Mucosa of gallbladder (tissue), 1 donor: ENCODE results near the gene SYNCRIP. TPM values are rescaled to one million over a fixed set of nuclear protein-coding genes. Genes with fewer than 3 reads are reported as not detected.
"Not testable (repeated sequence)": the region's sequence is repeated elsewhere in the genome, so short reads cannot be mapped to it uniquely, and the experiment has no call there.

Source experiments
- DNase-seq: peaks from one replicate; pipeline ENCODE4 v3.0.0-alpha.2; 2020; ENCODE audit warnings: low spot score
- total RNA-seq: library from RNA; stranded (reverse); gene quantifications from one replicate; pipeline ENCODE4 v1.2.1, GENCODE V29; 2021
- donor health status: DM: no; HTN: no; CAD: no.

Gene SYNCRIP
- total RNA-seq, 1 donor from 2014 or later, result 63.8 TPM

DNA sequence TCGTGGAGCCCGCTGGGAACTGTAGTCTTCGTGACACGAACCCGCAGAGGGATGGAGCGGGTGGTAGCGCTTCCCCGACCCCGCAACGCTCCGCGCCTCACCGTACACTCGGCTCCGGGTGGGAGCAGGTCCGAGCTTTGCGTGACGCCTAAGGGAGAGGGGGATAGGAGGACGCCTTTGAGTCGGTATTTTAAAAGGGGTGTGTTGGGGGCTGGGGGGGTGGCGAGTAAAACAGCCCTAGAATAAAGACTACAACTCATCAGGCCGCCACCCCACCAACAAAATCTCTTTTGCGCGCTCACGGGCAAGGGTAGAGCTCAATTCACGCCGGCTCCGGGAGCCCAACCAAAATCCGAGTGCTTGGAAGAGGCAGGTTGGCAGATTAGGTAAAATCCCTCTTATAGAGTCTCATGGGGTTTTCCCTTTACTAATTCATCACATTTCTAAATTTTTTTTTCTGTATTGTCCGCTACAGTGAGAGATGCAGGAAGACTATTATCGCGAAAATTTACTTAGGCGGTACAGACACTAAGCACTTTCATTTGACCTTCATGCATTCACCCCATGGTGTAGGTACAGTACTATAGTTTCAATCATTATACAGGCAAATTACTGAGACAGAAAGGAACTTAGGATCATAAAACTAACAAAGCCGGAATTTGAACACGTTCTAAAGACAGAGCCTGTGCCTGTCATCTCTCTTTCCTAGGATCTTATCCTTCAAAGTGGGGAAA lies 48.3 kb downstream of the SYNCRIP start:
- no peak for DNase-seq

- DNase-seq, result peak; percentile 96
Measured at GRCh38 chr6:85593438-85594196, 49.1 kb downstream of the SYNCRIP start, which contains the start of gene SNX14. Gene SNX14 (minus strand): TSS chr6:85593858. CDS start chr6:85593718, 140 bp downstream.

DNA sequence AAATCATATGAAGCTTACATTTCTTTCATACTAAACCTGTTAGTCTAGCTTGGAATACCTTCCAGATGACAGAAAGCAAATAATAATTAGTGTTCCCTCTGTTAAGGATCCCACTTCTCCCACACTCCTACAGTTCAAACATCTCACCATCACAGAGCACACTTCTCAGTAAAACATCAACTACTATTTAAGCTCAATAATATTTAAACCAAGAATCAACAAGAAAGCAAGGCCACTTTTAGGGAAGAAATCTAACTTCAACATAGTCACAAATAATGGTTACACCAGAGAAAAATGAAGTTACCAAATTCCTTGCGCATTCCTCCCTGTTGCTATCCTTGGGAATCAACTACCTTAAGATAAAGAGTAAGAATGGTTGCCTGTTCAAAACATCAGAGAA lies 50.7 kb downstream of the SYNCRIP start:
- no peak for DNase-seq

DNA sequence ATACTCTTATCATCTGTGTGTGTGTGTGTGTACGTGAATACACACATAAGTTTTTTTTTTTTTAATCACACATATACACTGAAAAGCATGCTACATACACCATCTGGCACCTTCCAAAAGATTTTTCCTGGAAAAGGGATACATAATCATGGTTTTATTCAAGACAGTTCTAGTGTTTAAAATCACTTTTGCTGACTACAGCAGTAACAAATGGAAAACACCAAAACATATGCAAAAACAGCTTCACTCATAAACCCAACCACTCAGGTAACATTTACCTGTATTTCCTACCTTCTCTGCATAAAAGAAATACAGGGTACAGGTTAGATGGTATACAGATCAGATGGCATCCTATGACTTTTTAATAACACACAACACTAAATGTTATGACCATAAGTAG lies 51.5 kb downstream of the SYNCRIP start:
- DNase-seq, result no peak

DNA sequence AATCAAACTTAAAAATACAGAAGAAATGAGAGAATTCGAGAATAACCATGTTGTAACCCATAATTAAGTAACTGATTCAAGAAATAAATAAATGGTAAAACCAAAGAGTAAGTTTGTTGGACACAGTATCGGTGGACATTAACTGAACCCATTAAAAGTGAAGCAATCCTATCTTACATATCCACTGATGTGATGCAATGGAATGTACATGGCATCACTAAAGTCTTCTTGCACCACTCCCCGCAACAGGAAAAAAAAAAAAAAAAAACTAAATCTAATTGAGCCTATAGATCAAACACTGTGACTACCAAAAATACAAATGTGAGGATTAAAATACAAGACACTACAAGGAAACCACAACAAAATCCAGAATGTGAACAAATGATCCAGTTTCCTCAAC lies 56.9 kb downstream of the SYNCRIP start:
- no peak for DNase-seq

GRCh38 chr6:85582832-85583231 lies 59.9 kb downstream of the SYNCRIP start:
- not testable (repeated sequence) for DNase-seq

GRCh38 chr6:85581572-85581971 lies 61.1 kb downstream of the SYNCRIP start:
- no peak for DNase-seq

DNA sequence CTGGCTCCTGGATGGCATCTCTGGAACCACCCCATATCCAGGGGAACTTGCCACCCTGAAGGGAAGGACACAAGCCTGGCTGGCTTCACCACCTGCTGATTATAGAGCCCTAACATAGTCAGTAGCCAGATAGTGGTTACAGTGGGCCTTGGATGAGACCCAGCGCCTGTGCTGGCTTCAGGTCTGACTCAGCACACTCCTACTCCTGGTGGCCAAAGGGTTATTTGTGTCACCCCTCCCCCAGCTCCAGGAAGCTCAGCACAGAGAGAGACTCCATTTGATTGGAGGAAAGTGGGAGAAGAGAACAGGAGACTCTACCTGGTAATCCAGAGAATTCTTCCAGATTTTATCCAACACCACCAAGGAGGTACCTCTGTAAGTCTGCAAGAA lies 61.8 kb downstream of the SYNCRIP start:
- DNase-seq, result no peak

DNA sequence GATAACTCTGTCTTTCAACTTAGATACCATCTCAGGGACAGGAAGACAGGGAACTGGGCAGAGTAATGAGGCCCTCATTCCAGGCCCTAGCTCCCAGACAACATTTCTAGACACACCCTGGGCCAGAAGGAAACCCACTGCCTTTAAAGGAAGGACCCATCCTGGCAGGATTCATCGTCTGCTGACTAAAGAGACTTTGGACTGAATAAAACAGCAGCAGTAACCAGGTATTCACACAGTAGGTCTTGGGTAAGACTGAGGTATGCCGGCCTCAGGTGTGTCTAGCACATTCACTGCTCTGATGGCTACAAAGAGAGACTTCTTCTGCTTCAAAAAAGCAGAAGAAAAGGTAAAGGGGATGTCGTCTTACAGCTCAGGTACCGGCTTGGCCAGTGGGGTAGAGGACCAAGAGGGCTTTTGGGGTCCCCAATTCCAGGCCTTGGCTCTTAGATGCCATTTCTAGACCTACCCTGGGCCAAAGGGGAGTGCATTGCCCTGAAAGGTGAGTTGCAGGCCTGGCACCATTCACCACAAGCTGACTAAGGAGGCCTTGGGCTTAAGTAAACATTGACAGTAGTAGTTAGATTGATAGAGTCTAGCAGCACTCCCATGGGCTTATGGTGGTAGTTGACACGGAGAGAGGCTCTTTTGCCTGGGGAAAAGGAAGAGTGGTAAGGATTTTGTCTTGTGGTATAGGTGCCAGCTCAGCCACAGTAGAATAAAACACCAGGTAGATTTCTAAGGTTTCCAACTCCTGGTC lies 62.4 kb downstream of the SYNCRIP start:
- no peak for DNase-seq

- DNase-seq, result no peak
Measured at GRCh38 chr6:85579581-85579980, 63.1 kb downstream of the SYNCRIP start.

DNA sequence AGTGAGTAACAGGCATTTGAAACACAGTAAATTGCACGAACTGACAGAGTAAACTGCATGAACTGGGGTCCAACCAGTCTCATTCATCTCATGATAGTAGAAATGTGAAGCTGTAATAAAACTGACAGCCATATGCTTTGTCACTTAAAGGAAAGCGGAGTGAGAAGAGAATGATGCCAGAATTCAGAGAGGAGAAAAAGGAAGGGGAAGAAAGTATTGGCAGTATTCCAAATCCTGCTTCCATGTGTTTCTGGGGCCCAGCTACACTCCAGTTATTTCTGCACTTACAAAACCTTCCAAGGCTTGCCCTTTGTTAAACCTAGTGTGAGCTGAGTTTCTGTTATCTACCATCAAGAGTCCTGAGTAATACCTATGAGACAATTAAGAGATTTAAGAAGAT lies 66.2 kb downstream of the SYNCRIP start:
- no peak for DNase-seq

- no peak for DNase-seq
Measured at GRCh38 chr6:85574932-85575598, 67.6 kb downstream of the SYNCRIP start.

DNA sequence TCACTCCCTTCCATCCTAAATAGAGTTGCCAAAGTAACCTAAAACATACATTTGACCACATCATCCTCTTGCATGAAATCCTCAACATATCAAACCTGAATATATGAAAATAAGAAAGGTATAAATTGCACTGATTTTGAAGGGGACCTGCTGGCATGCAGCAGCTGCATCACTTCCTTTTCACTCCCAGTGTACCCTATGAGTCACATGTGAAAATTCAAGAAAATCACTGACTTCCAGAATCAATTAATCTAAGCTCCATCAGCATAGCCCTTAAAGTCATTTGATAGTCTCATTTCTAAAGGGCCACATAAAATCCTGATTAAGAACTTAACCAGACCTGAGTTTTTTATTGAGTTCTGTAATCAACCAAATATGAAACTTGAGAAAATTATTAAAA lies 73.4 kb downstream of the SYNCRIP start:
- DNase-seq, result no peak

DNA sequence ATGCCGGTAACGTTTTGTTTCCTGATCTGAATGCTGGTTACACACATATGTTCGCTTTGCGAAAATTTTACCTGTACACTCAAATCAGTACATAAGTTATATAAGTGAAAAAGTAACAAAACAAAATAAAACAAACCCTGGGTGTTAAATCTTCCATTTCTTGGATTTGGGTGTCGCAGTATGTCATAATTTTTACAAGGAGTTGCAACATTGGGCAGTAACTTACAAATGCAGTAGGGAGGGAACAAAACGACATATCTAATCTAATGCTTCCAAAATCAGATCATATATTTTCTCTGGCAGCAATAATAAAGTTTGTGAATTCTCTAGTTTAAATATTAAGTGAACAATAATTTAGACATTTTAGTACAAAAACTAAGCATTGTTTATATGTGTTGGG lies 74.3 kb downstream of the SYNCRIP start:
- no peak for DNase-seq

GRCh38 chr6:85565736-85566135 lies 77.0 kb downstream of the SYNCRIP start:
- no peak for DNase-seq

DNA sequence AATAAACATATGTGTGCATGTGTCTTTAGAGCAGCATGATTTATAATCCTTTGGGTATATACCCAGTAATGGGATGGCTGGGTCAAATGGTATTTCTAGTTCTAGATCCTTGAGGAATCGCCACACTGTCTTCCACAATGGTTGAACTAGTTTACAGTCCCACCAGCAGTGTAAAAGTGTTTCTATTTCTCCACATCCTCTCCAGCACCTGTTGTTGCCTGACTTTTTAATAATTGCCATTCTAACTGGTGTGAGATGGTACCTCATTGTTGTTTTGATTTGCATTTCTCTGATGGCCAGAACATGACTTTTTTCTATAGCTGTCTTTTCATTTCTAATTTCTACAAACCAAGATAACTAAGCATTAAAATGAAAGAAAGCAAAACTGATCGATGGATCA lies 78.5 kb downstream of the SYNCRIP start:
- not testable (repeated sequence) for DNase-seq

Other genes starting within 250 kb of the SYNCRIP start
- 64.9 TPM for gene NT5E, start 192.8 kb downstream of the SYNCRIP start, total RNA-seq
- gene SNX14, start 49.0 kb downstream of the SYNCRIP start, total RNA-seq, result 80.1 TPM